Jurkat, Clone E6-1 (cell line): ENCODE measurements around the gene NECTIN1.

Experiments used
- DNase-seq: peaks from one replicate; pipeline ENCODE4 v3.0.0-alpha.2; 2011; ENCODE audit warnings: low read depth, low spot score
- H3K4me3 ChIP-seq: 2 replicates; pipeline ENCODE4 v1.5.1; 2011; ENCODE audit warnings: mild to moderate bottlenecking, low read length, control low read depth, moderate library complexity

NECTIN1 gene

DNA sequence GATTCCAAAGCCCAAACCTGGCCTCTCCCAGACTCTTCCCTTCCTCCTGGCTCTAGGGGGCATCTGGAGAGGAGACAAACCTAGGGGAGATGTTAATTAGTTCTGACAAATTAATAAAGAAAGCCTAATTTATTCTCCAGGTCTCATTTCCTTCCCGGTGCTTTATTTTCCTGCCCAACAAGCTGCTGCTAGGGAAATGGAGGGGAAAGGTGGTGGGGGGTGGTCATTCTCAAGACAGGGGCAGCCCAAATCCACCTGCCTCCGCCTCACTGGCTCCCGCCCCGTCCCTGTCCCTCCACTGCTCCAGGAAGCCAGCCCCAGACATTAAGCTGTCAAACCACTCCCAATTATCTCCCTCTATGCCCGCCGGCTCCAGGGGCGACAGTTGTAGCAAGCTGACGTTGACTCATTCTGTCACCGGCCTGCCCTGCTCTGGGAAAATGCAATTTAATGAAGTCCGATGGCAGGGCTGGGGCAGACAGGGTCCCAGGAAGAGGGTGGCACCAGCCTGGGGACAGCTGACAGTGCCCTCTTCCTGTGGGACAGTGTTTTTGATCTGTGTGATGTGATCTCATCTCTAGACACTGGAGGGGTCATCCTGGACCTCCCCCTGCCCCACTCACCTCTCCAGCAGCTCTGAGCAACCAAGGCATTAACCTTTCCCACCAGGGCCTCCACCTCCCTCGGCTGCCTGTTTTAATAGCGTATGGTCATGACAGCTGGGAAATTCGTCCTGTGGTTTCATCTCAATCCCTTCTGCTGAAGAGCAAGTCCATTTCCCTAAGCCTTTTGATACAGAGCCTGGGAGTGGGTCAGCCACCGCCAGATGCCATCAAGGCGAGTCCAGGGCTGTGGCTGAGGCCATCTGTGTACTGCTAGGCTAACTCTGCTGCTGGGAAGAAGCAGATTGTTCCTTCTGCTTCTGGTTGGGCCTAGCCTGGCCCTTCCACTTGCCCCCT is 27.1 kb downstream of the NECTIN1 start:
- no peak overlapping the region for H3K4me3 ChIP-seq
- DNase-seq = no peak

DNA sequence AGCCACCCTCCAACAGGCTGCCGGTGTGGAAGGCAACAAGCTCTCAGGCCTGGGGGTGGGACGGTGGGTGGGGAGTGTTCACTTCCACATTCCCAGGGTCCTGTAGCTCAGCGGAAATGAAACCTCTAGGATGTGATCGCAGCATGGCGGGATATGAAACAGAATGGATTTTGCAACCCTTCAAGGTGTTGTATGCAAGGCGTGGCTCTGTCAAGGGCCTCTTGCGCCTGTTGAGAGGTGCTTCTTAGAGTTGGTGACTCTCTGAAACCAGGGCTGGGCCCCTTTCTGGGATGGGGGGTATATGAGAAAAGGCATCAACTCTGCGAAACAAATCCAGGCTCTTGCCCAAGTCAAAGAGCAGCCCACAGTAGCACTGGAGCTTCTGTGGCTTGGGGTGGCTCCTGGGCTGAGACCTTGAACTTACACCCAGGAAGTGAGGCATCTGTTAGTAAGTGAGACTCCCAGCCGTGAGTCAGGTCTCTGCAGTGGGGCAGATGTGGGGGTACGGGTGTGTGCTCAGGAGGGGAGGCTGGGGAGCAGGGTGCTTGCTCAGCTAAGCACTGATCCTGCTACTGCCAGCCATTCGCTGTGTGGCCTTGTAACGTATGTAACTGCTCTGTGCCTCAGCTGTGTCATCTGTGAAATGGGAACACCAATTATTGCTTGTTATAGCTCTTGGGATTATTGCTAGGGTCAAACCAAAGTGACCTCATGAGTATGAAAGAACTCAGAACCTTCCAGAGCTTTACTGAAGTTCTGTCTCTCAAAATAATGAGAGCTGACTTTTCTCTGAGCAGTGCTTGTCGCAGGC is 28.3 kb downstream of the NECTIN1 start:
- no peak overlapping the region for H3K4me3 ChIP-seq
- no peak for DNase-seq

DNA sequence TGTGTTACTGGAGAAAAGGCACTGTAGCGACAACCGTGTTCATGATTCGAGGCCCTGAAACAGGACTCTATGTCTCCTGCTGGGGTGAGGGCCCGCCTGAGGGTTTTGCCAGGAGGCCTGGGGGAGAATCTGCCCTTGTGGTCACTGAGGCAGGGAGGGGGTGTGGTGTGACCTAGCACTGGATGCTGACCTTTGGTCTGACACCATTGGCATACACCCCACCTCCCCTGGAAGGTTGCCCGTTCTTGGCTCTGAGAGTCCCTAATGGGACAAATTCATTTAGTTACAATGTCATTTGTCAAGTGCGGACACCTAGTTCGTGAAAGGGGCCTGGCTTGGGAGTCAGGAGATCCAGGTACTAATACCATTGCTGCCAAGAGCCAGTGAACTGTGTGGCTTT is 29.0 kb downstream of the NECTIN1 start:
- H3K4me3 ChIP-seq = no peak overlapping the region
- DNase-seq = no peak

DNA sequence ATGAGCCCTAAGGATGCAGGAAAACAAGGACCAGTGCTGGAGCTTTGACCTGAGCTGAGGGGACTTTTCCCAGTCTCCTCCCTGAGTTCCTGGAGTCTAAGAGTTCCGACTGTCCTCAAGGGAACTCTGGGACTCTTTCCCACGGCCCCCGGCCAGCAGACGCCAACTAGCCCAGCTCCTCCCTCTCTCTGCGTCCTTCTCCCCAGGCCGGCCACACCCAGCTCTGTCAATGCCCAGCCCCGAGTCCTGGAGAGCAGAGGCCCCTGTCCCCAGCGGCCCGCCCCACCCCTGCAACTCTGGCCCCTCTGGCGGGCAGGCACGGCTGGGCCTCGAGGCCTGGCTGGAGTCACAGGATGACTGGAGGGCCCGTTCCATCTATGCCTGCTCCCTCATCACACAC is 29.8 kb downstream of the NECTIN1 start:
- DNase-seq = no peak

DNA sequence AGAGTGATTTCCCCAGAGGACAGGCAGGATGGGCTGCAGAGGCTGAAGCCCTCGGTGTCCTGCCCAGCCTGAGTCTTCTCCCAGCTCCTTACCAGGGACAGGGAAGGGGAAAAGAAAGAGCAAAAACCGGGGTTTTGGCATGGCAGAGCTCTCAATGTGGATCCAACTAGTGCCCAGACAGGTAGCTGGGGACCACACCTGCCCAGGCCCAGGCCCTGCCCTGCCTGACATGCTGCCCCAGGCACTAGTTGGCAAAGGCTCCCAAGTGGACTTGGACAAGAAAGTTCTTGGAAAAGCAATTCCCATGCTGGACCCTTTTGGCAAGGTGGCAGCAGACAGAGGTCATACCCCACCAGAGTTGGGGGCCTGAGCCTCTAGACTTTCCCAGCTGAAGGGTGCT is 31.1 kb downstream of the NECTIN1 start:
- no peak for DNase-seq
- H3K4me3 ChIP-seq = no peak overlapping the region

More for the DNA sequence above, 29.8 kb downstream of the NECTIN1 start:
- no peak overlapping the region for H3K4me3 ChIP-seq

DNA sequence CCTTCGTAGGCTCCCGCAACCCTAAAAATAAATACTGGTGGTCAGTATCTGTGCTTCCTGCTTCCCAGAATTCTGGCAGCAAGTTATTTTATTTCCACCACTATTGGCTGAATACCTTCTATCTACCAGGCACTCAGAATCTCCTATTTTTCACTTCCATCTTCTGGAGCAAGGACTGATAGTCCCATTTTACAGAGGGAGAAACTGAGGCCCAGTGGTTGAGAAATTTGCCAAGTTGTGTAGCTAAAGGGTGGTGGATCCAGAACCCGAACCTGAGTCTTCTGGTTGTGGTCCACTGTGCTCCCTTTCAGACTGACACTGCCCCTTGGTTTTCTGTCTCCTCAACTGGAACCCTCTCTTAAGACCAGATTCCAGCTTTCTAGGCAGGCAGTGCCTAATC is 31.6 kb downstream of the NECTIN1 start:
- no peak for DNase-seq
- no peak overlapping the region for H3K4me3 ChIP-seq

DNA sequence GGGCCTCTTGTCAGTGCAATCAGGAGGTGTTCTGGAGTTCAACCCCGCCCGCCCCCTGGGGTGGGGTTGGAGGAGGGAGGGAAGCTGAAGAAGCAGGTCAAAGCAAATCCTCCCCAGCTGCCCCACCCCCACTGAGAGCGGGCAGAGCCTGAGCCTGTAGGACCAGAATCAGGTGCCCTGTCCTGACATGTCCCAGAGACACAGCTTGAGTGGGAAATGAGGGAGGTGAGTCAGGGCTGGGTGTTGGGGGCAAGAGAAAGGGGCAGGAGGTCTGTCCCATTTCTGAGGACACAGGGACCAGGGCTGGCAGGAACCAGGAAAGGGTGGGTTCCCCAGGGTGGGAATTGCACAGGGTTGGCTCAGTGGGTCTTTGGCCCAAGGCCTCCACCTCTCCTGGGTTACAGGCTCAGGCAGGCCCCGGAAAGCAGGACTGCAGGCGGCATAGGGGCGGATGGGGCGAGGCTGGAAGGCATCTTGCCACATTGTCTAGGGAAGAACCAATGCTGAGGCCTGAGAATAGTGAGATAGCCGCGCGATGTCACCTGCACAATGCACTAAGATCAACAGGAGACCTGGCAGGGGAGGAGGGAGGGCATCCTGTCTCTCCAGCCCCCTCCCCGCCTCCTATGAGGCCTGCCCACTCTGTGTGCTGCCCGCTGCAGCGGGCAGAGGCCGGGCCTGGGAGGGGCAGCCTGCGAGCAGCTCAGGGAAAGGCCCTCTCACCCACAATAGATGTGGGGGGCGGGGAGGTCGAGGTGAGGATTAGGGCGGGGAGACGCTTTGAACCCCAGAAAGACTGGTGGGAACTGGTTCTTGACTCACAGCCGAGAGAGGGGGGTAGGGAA is 32.4 kb downstream of the NECTIN1 start:
- H3K4me3 ChIP-seq = no peak overlapping the region
- no peak for DNase-seq

DNA sequence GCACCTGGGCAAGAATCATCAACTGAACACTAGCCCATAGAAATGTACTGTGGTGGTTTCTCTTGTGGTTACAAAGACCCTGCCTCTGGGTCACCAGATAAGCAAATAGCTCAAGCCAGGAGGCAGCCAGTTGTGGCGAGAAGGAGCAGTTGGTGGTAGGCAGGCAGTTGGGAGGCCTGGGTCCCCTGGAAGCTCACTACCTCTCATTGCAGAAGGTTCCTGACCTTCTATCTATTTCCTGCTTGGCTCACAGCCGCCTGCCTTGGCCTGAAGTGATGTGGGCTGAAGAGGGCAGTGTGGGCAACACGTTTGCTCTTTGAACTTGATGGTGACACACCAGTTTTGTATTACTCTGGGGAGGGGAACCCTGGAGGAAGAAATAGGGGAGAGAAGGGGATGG is 34.7 kb downstream of the NECTIN1 start:
- H3K4me3 ChIP-seq = no peak overlapping the region
- peak; percentile 73 for DNase-seq

DNA sequence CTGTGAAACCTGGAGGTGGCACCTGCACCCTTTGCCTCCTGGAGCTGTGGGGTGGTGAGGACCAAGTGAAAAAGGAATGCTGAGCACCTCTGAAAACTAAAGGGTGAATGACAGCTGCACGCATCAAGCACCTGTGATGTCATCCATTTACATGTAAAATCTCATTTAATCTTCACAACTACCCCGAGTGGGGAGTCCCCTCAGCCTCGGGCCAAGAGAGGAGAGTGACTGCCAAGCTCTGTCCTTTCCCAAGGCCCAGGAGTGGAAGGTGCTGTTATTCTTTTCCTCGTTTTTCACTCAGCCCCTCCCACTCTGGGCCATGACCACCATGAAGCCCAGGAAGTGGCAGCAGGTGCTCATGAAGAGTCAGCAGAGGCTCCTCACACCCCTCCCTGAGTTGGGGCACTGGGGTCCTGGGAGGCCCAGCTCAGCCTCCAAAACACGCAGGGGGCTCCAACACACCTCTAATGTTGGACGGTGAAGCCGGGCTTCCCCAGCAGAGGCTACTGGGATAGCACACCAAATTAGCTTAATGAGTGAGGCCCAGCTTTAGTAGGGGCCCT is 35.7 kb downstream of the NECTIN1 start:
- no peak overlapping the region; the same call in 1 of the 2 replicates for H3K4me3 ChIP-seq
- DNase-seq = no peak

DNA sequence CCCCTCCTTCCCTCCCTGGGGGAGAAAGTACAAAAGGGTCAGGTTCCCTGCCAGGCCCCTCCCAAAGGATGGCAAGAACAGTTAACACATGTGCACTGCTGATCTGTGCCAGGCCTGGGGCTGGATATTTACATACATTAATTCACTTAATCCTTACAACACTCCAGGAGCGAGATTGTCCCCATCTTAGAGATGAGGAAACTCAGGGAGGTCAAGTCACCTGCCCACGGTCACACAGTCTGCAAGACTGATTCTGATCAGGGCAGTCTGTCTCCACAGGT is 36.5 kb downstream of the NECTIN1 start:
- DNase-seq = no peak
- H3K4me3 ChIP-seq = no peak overlapping the region

DNA sequence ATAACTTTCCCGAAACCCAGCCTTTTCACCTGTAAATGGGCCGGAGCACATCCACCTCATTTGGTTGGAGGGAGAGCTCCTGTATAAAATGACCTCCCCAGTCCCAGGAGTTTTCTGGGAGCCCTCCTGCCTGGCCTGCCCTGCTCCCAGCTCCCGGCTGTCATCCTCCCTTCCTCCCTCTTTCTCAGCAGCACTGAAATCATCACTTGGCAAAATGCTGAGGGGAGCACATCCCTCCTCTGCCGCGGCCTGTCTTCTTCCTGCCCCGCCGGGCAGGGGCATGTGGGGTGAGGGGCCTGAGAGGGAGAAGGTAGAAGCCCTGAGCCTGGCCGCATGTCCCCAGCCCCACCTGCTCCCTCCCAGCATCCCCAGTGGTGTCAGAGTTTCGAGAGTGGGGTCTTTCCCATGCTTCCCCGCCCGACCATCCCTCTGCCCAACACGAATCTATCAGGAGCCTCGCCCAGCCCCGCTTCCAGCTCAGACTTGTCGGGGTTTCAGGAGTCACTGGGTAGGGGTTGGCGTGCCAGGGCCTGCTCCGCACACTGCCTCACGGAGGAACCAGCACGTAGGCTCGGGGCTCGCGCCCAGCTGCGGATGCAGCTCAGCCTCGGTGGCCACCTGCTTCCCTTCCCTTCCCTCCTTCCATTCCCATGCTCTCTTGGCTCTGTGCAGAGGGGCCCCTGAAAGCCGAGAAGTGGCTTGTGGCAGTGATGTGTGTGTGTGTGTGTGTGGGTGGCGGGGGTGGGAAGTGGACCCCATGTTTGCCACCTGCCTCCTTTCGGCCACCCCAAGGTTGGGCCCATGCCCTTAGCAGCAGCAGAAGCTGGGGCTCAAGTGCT is 37.1 kb downstream of the NECTIN1 start:
- DNase-seq = no peak
- no peak overlapping the region for H3K4me3 ChIP-seq

DNA sequence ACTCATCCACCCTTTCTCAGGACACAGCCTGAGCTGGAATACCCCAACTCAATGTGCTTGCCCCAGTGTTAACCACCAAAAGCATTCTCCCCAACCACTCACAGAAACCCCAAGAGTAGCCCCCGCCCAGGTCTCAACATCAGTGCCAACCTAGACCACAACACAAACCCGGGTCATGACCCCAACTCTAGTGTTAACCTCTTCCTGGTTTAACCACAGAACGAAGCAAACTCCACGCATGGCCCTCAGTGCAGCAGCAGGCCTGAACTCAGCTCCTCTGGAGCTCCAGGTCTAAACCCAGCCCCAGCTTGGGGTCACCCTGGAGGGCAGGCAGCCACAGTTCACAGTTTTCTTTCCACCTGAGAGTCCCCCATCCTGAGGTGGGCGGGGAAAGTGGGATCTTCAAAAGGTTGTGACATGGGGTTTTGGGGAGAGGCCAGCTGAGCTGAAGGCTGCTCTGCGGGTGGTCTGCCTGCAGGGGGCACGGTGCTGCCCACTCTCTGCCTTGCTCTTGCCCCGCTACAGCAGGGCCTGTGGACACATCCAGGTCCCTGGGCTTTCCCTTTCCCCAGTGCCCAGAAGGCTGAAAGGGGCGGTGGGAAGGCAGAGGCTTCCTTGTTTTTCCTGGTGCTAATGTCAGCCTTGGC is 37.9 kb downstream of the NECTIN1 start:
- H3K4me3 ChIP-seq = peak overlapping the region; percentile 9; the same call in 1 of the 2 replicates
- peak; percentile 86 for DNase-seq

DNA sequence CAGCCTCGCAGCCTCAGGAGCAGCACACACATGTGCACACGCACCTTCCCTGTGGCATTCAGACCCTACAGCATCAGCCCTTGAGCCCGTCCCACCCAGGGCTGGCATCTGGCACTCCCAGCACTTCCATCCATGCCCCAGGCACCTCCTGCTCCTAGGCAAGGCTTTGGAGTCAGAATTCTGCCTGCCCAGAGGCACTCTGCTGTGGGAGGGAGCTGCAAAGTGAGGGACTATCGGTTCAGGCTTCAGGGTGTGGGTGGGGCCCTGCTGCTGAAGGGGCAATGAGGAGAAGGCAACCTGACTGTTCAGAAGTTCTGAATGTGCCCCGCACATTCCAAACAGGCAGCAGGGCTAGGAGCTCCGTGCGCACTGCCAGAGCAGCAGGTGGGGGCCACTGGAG is 39.7 kb downstream of the NECTIN1 start:
- no peak overlapping the region for H3K4me3 ChIP-seq
- DNase-seq = no peak

DNA sequence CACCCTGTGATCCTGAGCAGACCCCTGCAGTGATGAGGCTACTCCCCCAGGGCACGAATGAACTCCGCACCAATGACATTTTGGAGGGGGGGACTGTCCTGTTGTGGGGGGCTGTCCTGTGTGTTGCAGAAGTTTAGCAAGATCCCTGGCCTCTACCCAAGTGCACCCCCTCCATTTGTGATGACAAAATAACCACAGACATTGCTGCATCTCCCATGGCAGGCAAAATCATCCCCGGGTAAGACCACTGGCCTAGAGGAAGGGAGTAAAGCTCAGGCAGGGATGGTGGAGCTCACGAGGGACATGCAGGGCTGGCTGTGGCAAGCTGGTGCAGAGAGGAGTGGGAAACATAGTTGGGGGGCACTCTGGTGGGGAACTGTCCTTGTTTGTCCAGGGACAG is 40.6 kb downstream of the NECTIN1 start:
- no peak for DNase-seq

DNA sequence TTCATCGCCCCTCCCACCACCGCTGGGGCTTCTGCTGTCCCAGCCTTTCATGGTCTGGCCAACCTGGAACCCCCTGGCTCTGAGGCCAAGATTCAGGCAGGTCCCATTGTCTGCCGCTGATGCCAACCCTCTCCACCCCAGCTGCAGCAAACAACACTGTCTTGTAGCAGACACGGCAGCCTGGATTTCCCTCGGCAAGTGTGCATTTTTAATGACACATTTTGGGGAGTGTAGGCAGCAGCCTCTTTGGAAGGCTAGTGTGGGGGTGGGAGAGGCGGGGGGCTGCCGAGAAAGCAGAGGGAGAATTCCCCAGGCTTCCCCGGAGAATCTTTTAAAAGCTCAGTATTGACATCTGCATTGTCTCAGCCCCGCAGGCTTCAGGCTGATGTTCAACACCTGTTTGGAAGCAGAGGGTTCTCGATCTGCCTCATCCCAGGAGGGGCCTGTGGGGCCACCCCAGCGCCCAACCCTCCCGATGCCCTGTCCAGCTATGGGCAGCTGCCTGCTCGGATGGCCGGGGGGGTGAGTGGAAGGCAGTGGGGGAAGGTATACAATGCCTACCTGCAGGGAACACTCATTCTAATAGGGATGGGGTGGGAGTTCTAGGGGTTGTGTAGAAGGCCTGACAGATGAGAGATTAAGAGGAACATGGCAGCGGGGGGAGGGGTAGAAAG is 41.5 kb downstream of the NECTIN1 start:
- no peak for DNase-seq
- H3K4me3 ChIP-seq = no peak overlapping the region

More for the DNA sequence above, 40.6 kb downstream of the NECTIN1 start:
- no peak overlapping the region for H3K4me3 ChIP-seq

DNA sequence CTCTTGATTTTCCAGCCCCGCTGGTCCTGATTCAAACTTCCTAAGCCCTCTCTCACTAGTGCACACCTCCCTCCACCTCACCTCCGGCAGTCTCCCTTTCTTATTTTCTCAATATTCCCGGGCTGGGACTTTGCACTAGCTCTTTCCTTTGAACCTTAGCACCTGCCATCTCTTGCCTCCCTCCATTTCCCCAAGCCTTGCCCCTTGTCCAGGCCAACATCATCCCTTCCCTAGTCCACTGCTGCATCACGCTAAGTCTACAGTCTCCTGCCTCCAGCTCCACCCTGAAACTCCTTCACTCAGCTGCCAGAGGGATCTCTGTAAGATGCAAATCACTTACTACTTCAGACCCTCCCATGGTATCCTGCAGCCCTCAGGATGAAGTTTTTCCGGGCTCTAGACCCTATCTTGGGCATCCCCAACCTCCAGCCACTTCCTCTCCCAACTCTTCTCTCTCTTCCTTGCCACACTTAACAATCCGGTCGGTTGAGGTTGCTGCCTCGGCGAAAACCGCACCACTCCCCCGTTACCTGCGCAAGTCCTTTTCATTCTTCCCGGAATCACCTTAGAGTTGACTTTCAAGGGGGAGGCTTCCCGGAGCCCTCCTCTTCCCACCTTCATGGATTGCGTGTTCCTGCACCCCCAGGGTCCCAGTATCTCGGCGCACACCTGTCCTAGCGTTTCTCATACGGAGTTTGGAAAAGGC is 42.7 kb downstream of the NECTIN1 start:
- DNase-seq = no peak
- no peak overlapping the region for H3K4me3 ChIP-seq
